ENCODE measurements around the gene SEPHS1. TPM values are rescaled to one million over a fixed set of nuclear protein-coding genes. Genes with fewer than 3 reads are reported as not detected.

SEPHS1 gene
- polyA plus RNA-seq, 1 of the 3 experiments (the other 2 are of a cell fraction): 64.8 TPM

- POLR2A ChIA-PET: no interaction called here
- Histone ChIP-seq H3K9me2 (no peaks in the 10 kb centered on the region), H4K20me1 (ENCODE audit: insufficient read depth) (no peaks in the 10 kb centered on the region), H3F3A (replicated peaks; ENCODE audit: insufficient read depth) (no peaks in the 10 kb centered on the region), H3K27ac (ENCODE audit: low read depth in 2 of 2, low read length in 1 of 2) (no peak overlapping the region), H3K4me3 (ENCODE audit: low read depth in 2 of 2, low read length in 1 of 2) (no peak overlapping the region), H3K9ac (no peak overlapping the region), H3K36me3 (replicated peaks in 1 of 2; ENCODE audit: control insufficient read depth in 1 of 2, insufficient read depth in 2 of 2, low read length in 1 of 2) (no peaks in the 10 kb centered on the region), H2AFZ (ENCODE audit: low read depth) (no peak overlapping the region), H3K9me3 (no peaks in the 10 kb centered on the region), H3K27me3 (ENCODE audit: insufficient read depth) (no peaks in the 10 kb centered on the region), H3K79me2 (ENCODE audit: insufficient read depth) (no peaks in the 10 kb centered on the region), H3K4me1 (ENCODE audit: control insufficient read depth in 1 of 2, insufficient read depth in 2 of 2, low read depth in 1 of 2, low read length in 1 of 2) (no peaks in the 10 kb centered on the region), H3K4me2 (no peak overlapping the region)
- no peak for TF ChIP-seq TCF12 (IDR thresholded peaks at IDR 0.05)
- TF ChIP-seq ZBTB33 (IDR thresholded peaks at IDR 0.05; ENCODE audit: borderline replicate concordance, low read depth): no peak
- TF ChIP-seq GABPA (IDR thresholded peaks at IDR 0.05; ENCODE audit: low read depth): no peak
- no peak for TF ChIP-seq FOSL2 (IDR thresholded peaks at IDR 0.05; ENCODE audit: borderline replicate concordance, low read depth)
- TF ChIP-seq NRF1 (IDR thresholded peaks at IDR 0.05; ENCODE audit: low read depth, low read length): no peak
- TF ChIP-seq FOXJ3 (CRISPR knock-in tag; IDR thresholded peaks at IDR 0.05): no peak
- no peak for TF ChIP-seq RFX5 (IDR thresholded peaks at IDR 0.05; ENCODE audit: low read length)
- TF ChIP-seq SIN3A (IDR thresholded peaks at IDR 0.05; ENCODE audit: borderline replicate concordance, low read depth, low read length): no peak
- TF ChIP-seq TAF1 (IDR thresholded peaks at IDR 0.05; ENCODE audit: borderline replicate concordance, low read depth, low read length): no peak
- TF ChIP-seq CHD2 (IDR thresholded peaks at IDR 0.05; ENCODE audit: low read length, partially characterized antibody): no peak
- TF ChIP-seq EP300 (IDR thresholded peaks at IDR 0.05; ENCODE audit: borderline replicate concordance in 1 of 2, low read depth in 1 of 2, low read length in 1 of 2): no peak
- TF ChIP-seq FOXM1 (IDR thresholded peaks at IDR 0.05; ENCODE audit: low read depth): no peak
- TF ChIP-seq GATA2 (CRISPR knock-in tag; IDR thresholded peaks at IDR 0.05): no peak
- no peak for TF ChIP-seq RAD21 (IDR thresholded peaks at IDR 0.05; ENCODE audit: low read length)
- TF ChIP-seq USF1 (IDR thresholded peaks at IDR 0.05; ENCODE audit: borderline replicate concordance, low read depth): no peak
- TF ChIP-seq NFIC (IDR thresholded peaks at IDR 0.05; ENCODE audit: borderline replicate concordance): no peak
- TF ChIP-seq JUND (IDR thresholded peaks at IDR 0.05): no peak
- no peak for TF ChIP-seq RCOR1 (IDR thresholded peaks at IDR 0.05; ENCODE audit: low read length)
- TF ChIP-seq ELF1 (IDR thresholded peaks at IDR 0.05): no peak
- no peak for DNase-seq
- WGBS (ENCODE audit: low lambda C conversion rate): 81% methylated on average over 2 of the region's 2 CpGs
- CTCF ChIA-PET: interaction anchor here (2.2 kb wide), 1 partner anchor 8 kb away, joined by 11 read pairs; no protein-coding TSS in a partner anchor
Measured at GRCh38 chr10:13309792-13310191, 38.3 kb downstream of the SEPHS1 start.

GRCh38 chr10:13308096-13308495, 40.0 kb downstream of the SEPHS1 start:
- Histone ChIP-seq H3K9me2 (no peaks in the 10 kb centered on the region), H3K9me3 (no peaks in the 10 kb centered on the region), H3K27me3 (ENCODE audit: insufficient read depth) (no peaks in the 10 kb centered on the region), H3K36me3 (replicated peaks in 1 of 2; ENCODE audit: control insufficient read depth in 1 of 2, insufficient read depth in 2 of 2, low read length in 1 of 2) (no peaks in the 10 kb centered on the region), H2AFZ (ENCODE audit: low read depth) (no peak overlapping the region), H3K9ac (no peak overlapping the region), H3K4me3 (ENCODE audit: low read depth in 2 of 2, low read length in 1 of 2) (no peak overlapping the region), H3F3A (replicated peaks; ENCODE audit: insufficient read depth) (no peaks in the 10 kb centered on the region), H3K79me2 (ENCODE audit: insufficient read depth) (no peaks in the 10 kb centered on the region), H3K4me1 (ENCODE audit: control insufficient read depth in 1 of 2, insufficient read depth in 2 of 2, low read depth in 1 of 2, low read length in 1 of 2) (no peaks in the 10 kb centered on the region), H3K4me2 (no peak overlapping the region), H4K20me1 (ENCODE audit: insufficient read depth) (no peaks in the 10 kb centered on the region), H3K27ac (ENCODE audit: low read depth in 2 of 2, low read length in 1 of 2) (no peak overlapping the region)
- WGBS (ENCODE audit: low lambda C conversion rate): 95% methylated on average over 6 of the region's 6 CpGs
- DNase-seq: no peak
- POLR2A ChIA-PET: no interaction called here
- CTCF ChIA-PET: interaction anchor here (1.2 kb wide), 1 partner anchor 102 kb away, joined by 4 read pairs; no protein-coding TSS in a partner anchor
- TF ChIP-seq TAF1 (IDR thresholded peaks at IDR 0.05; ENCODE audit: borderline replicate concordance, low read depth, low read length): no peak
- no peak for TF ChIP-seq USF2 (IDR thresholded peaks at IDR 0.05; ENCODE audit: borderline replicate concordance, low read depth, low read length)
- TF ChIP-seq PBX3 (IDR thresholded peaks at IDR 0.05): no peak
- TF ChIP-seq YY1 (IDR thresholded peaks at IDR 0.05; ENCODE audit: low read depth): no peak
- TF ChIP-seq NRF1 (IDR thresholded peaks at IDR 0.05; ENCODE audit: low read depth, low read length): no peak
- TF ChIP-seq FOXM1 (IDR thresholded peaks at IDR 0.05; ENCODE audit: low read depth): no peak

All from SK-N-SH (cell line).